ENCODE data around the gene ST3GAL2. TPM values are rescaled to one million over a fixed set of nuclear protein-coding genes. Genes with fewer than 3 reads are reported as not detected.

Gene ST3GAL2
- total and polyA plus RNA-seq, 2 donors (not counting 3 experiments of a cell fraction or from before 2014, with no cell fraction given): 23.0 to 50.4 TPM

GRCh38 chr16:70421014-70421413, 17.9 kb downstream of the ST3GAL2 start:
- CTCF ChIA-PET: interaction anchor here (0.6 kb wide), 1 partner anchor 158 kb away, joined by 3 read pairs; no protein-coding TSS in a partner anchor

More at GRCh38 chr16:70421014-70421413, 17.9 kb downstream of the ST3GAL2 start:
- no TSS peak for BruUV-seq (replicated peaks)
- Histone ChIP-seq H3K9me1 (replicated peaks; ENCODE audit: control insufficient read depth, extremely low read depth, insufficient read depth, low read length) (no peaks in the 10 kb centered on the region), H3K9me3 (replicated peaks; ENCODE audit: control insufficient read depth, insufficient read depth, low read length) (no peaks in the 10 kb centered on the region), H3K27me3 (ENCODE audit: control insufficient read depth in 2 of 2, insufficient read depth in 2 of 2, low read length in 2 of 2) (no peaks in the 10 kb centered on the region), H3K9ac (replicated peaks; ENCODE audit: extremely low read depth, insufficient read depth, low read length) (no peak overlapping the region), H3K36me3 (ENCODE audit: control insufficient read depth in 2 of 2, extremely low read depth in 1 of 2, insufficient read depth in 2 of 2, low read length in 2 of 2) (peaks cover 0 to 11% of the 10 kb centered on the region in 2 experiments), H3K27ac (ENCODE audit: insufficient read depth, low read depth, low read length) (no peak overlapping the region), H2AFZ (ENCODE audit: low read depth, low read length) (no peak overlapping the region), H3K4me3 (replicated peaks in 1 of 3; ENCODE audit: insufficient read depth in 1 of 3, low read depth in 1 of 3, low read length in 3 of 3) (no peak overlapping the region), H3K79me2 (ENCODE audit: control insufficient read depth, insufficient read depth, low read length) (peaks cover 47% of the 10 kb centered on the region), H4K20me1 (replicated peaks; ENCODE audit: control insufficient read depth, extremely low read depth, insufficient read depth, low read length) (no peaks in the 10 kb centered on the region), H3K4me2 (ENCODE audit: insufficient read depth, low read length) (no peak overlapping the region), H3K4me1 (ENCODE audit: control insufficient read depth, extremely low read depth, insufficient read depth, low read length) (peaks cover 20% of the 10 kb centered on the region)
- DNase-seq (ENCODE audit: low read depth, low spot score) (no peak), FAIRE-seq (no peak)
- intact Hi-C loops (cut with micrococcal nuclease) (no loop called here), dilution Hi-C loops (cut with MboI; ENCODE audit: extremely low pct_ligation_motif_present, low sequenced_read_pairs) (no loop called here)
- POLR2A ChIA-PET: no interaction called here
- TF ChIP-seq EZH2 (IDR thresholded peaks at IDR 0.05; ENCODE audit: borderline replicate concordance, low read depth, low read length, severe bottlenecking): no peak
- no peak for TF ChIP-seq CTCF (IDR thresholded peaks at IDR 0.05; ENCODE audit: extremely low read depth in 1 of 2, insufficient read depth in 1 of 2, low read depth in 1 of 2, low read length in 2 of 2)
- no peak for TF ChIP-seq POLR2A (IDR thresholded peaks at IDR 0.05; ENCODE audit: low read depth, low read length)
- TF ChIP-seq MAX (IDR thresholded peaks at IDR 0.05; ENCODE audit: insufficient read depth, insufficient read length): no peak

Measured in endothelial cell of umbilical vein (primary cell).